Immature natural killer cell (primary cell): ENCODE measurements around the gene MMP15. TPM values are rescaled to one million over a fixed set of nuclear protein-coding genes. Genes with fewer than 3 reads are reported as not detected.

ENCODE experiments used
- DNase-seq, 3 donors: peaks; one replicate each; pipeline ENCODE4 v3.0.0; 2022; ENCODE audit warnings: mixed read lengths in 1 of 3
- H3K27ac Mint-ChIP-seq, 6 donors: one replicate each; pipeline ENCODE4 v1.8.0; 2020; ENCODE audit warnings: mixed read lengths in 6 of 6, mild to moderate bottlenecking in 5 of 6, inconsistent platforms in 4 of 6, moderate library complexity in 3 of 6
- H3K27me3 Mint-ChIP-seq, 3 donors: one replicate each; pipeline ENCODE4 v1.8.0; 2020 to 2021; ENCODE audit warnings: low read depth in 3 of 3, mild to moderate bottlenecking in 3 of 3, mixed read lengths in 3 of 3, moderate library complexity in 3 of 3, inconsistent platforms in 1 of 3
- H3K36me3 Mint-ChIP-seq, 3 donors: one replicate each; pipeline ENCODE4 v1.8.0; 2020; ENCODE audit warnings: mixed read lengths in 3 of 3, inconsistent platforms in 2 of 3, mild to moderate bottlenecking in 2 of 3
- H3K4me1 Mint-ChIP-seq, 2 donors: one replicate each; pipeline ENCODE4 v1.8.0; 2020; ENCODE audit warnings: inconsistent platforms in 2 of 2, mild to moderate bottlenecking in 2 of 2, mixed read lengths in 2 of 2, moderate library complexity in 1 of 2
- H3K4me3 Mint-ChIP-seq, 5 donors: one replicate each; pipeline ENCODE4 v1.8.0; 2020; ENCODE audit warnings: mild to moderate bottlenecking in 5 of 5, mixed read lengths in 5 of 5, inconsistent platforms in 3 of 5, moderate library complexity in 3 of 5
- H3K9me3 Mint-ChIP-seq, 6 donors: one replicate each; pipeline ENCODE4 v1.8.0; 2020; ENCODE audit warnings: mild to moderate bottlenecking in 6 of 6, mixed read lengths in 6 of 6, inconsistent platforms in 4 of 6, moderate library complexity in 3 of 6
- polyA plus RNA-seq, 3 donors: library from polyadenylated mRNA; unstranded; fragments of 300-500 nt; fragmentation: Illumina TruSeq; gene quantifications; one replicate each; pipeline ENCODE4 v1.2.3, GENCODE V29; 2021

Gene MMP15
- polyA plus RNA-seq, 3 donors from 2014 or later = 0.04 TPM; not detected in 2

DNA sequence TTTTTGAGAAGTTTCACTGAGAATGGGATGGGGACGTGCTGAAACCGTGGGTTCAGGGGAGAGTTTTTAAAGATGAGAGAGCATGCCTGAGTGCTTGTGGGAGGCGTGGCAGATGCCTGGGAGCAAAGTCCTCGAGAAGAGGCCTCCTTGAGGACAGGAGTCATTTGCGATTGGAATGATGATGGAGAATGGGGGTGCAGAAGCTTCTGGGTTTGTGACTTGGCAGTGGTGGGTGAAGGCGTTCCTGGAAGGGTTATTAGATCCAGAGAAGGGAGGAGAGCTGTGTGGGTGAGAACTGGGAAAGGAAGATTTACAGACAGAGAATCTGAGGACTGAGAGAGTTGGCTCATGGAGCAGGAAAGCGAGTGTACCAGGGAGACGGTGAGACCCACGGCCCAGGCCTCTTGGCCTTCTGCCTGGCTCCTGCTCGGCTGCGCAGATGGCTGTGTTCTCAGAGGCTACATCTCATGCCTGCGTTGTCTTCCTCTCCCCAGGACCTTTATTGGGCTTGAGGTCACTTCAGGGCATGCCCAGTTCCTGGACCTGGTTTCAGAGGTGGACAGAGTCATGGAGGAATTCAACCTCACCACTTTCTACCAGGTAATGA lies 8.6 kb upstream of the MMP15 start:
- Mint-ChIP-seq H3K36me3 (peaks cover 0 to 14% (median 7%) of the 10 kb centered on the region in 3 donors), H3K27me3 (peaks cover 0 to 1% (median 0%) of the 10 kb centered on the region in 3 donors), H3K9me3 (no peaks in the 10 kb centered on the region), H3K4me3 (no peak overlapping the region), H3K27ac (no peak overlapping the region), H3K4me1 (peaks cover 7 to 9% of the 10 kb centered on the region in 2 donors)
- no peak for DNase-seq

- H3K9me3 Mint-ChIP-seq = no peaks in the 10 kb centered on the region
- no peak for DNase-seq
- no peak overlapping the region for H3K27ac Mint-ChIP-seq
- H3K4me1 Mint-ChIP-seq = peaks cover 7 to 14% of the 10 kb centered on the region in 2 donors
- peaks cover 0 to 12% (median 7%) of the 10 kb centered on the region in 3 donors for H3K36me3 Mint-ChIP-seq
- peaks cover 0 to 3% (median 0%) of the 10 kb centered on the region in 3 donors for H3K27me3 Mint-ChIP-seq
- H3K4me3 Mint-ChIP-seq = no peak overlapping the region
These were observed 6.8 kb upstream of the MMP15 start for GRCh38 chr16:58018803-58019202.

- Mint-ChIP-seq H3K4me3 (no peak overlapping the region), H3K27ac (peak overlapping the region in 4 of 6 donors; percentile 31 to 70 (median 43))
- no peak for DNase-seq
These were observed 5.6 kb upstream of the MMP15 start for GRCh38 chr16:58019866-58020538.

DNA sequence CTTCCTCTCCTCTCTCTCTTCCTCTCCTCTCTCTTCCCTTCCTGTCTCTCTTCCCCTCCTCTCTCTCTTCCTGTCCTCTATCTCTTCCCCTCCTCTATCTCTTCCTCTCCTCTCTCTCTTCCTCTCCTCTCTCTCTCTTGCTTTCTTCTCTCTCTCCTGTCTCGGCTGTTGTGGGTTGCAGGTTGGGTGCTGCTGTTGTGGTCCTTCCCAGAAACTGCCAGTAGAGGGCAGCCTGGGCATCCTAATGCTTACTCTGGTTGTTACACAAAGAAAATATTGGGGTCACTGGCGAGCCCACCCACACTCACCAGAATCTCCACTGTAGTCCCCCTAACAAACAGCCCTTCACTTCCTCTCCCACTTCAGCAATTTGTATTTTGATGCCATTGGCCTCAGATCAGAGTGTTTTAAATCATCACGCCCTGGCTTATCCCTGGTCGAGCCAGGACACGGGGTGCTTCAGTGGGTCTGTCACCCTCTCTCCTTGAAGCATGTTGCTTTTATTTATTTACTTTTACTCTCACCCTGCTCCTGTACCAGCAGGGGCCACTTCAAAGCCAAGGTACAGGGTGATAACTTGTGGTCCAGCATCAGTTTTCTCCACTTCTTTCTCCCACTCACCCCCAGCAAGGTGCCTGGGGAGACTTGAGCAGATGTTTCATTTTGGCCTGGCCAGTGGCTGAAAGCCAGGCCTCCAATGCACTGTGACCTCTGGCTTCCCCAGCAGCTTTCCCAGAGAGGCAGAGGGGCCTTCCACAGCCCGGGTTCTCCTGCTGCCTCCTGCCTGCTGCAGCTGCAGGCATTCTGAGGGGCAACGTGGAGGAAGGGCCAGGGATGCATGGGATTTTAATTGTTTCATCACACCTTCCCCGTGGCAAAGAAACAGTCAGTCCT lies 4.7 kb upstream of the MMP15 start:
- Mint-ChIP-seq H3K36me3 (peaks cover 0 to 9% (median 7%) of the 10 kb centered on the region in 3 donors), H3K4me3 (no peak overlapping the region), H3K27ac (peak overlapping the region in 4 of 6 donors; percentile 31 to 70 (median 55)), H3K27me3 (peaks cover 0 to 8% (median 4%) of the 10 kb centered on the region in 3 donors), H3K4me1 (peaks cover 16 to 22% of the 10 kb centered on the region in 2 donors), H3K9me3 (no peaks in the 10 kb centered on the region)
- peak; percentile 50 to 58 (median 51) for DNase-seq

More at GRCh38 chr16:58019866-58020538, 5.6 kb upstream of the MMP15 start:
- Mint-ChIP-seq H3K9me3 (no peaks in the 10 kb centered on the region), H3K36me3 (peaks cover 0 to 9% (median 7%) of the 10 kb centered on the region in 3 donors), H3K4me1 (peaks cover 14 to 21% of the 10 kb centered on the region in 2 donors), H3K27me3 (peaks cover 0 to 7% (median 3%) of the 10 kb centered on the region in 3 donors)

- Mint-ChIP-seq H3K27me3 (peaks cover 0 to 8% (median 6%) of the 10 kb centered on the region in 3 donors), H3K4me3 (peak overlapping the region in 1 of 5 donors; percentile 11), H3K9me3 (no peaks in the 10 kb centered on the region), H3K4me1 (peaks cover 16 to 22% of the 10 kb centered on the region in 2 donors), H3K27ac (no peak overlapping the region), H3K36me3 (peaks cover 0 to 9% (median 7%) of the 10 kb centered on the region in 3 donors)
- no peak for DNase-seq
These were observed 3.6 kb upstream of the MMP15 start for GRCh38 chr16:58021661-58022551.

GRCh38 chr16:58022601-58023371 lies 2.8 kb upstream of the MMP15 start:
- no peak for DNase-seq
- Mint-ChIP-seq H3K4me1 (peaks cover 16 to 22% of the 10 kb centered on the region in 2 donors), H3K27me3 (peaks cover 0 to 8% (median 6%) of the 10 kb centered on the region in 3 donors), H3K4me3 (peak overlapping the region in 3 of 5 donors; percentile 11 to 61 (median 45)), H3K9me3 (no peaks in the 10 kb centered on the region), H3K36me3 (peaks cover 0 to 9% (median 7%) of the 10 kb centered on the region in 3 donors), H3K27ac (peak overlapping the region in 2 of 6 donors; percentile 20 to 30)

DNA sequence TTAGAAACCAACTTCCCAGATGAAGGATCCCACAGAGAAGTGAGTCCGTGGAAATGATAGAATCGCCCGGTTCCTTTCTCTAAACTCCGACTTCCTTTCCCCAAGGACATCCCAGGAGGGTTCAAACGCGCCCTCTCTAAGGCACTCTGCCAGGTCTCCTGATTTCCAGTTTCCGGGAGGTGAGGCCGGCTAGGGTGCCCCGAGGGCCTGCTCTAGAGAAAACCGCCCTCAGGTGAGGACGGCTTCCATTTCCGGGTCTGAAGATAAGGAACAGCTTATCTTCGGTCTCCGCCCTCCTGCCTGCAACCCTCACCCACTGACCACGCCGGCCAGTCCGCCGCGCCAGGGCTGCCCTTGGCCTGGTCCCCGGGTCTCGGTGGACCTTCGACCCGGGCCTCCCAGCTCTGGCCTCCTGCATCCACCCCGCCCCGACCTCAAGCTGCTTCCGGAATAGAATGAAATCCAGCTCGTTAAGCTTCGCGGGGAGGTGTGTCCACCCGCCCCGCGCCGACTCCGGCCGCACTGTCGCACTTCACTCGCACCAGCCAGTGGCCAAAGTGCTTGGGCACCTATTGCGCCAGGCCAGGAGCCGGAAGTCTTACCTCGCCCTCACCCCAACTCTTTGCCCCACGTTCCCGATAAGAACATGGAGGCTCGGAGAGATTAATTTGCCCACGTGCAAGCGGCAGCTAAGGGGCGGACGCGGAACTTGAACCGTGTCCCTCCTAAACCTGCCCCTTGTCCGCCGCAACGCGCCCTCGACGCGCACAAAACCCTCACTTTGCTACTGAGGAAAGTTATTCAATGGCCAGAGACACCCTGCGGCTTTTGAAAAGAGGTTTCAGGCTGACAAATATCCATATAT lies 836 bp upstream of the MMP15 start:
- peaks cover 16 to 20% of the 10 kb centered on the region in 2 donors for H3K4me1 Mint-ChIP-seq
- H3K27ac Mint-ChIP-seq = peak overlapping the region in 3 of 6 donors; percentile 67 to 72 (median 70)
- H3K27me3 Mint-ChIP-seq = peaks cover 0 to 13% (median 6%) of the 10 kb centered on the region in 3 donors
- H3K9me3 Mint-ChIP-seq = no peaks in the 10 kb centered on the region
- peaks cover 0 to 4% (median 0%) of the 10 kb centered on the region in 3 donors for H3K36me3 Mint-ChIP-seq
- peak overlapping the region; percentile 89 to 92 (median 91) for H3K4me3 Mint-ChIP-seq
- DNase-seq = peak in 1 of 3 donors; percentile 26

- Mint-ChIP-seq H3K4me3 (peak overlapping the region; percentile 47 to 67 (median 58)), H3K27me3 (peaks cover 0 to 12% (median 8%) of the 10 kb centered on the region in 3 donors), H3K9me3 (no peaks in the 10 kb centered on the region), H3K4me1 (peaks cover 9 to 15% of the 10 kb centered on the region in 2 donors), H3K36me3 (no peaks in the 10 kb centered on the region), H3K27ac (no peak overlapping the region)
- DNase-seq = peak in 1 of 3 donors; percentile 6
These were observed 668 bp downstream of the MMP15 start for GRCh38 chr16:58026139-58026704.

DNA sequence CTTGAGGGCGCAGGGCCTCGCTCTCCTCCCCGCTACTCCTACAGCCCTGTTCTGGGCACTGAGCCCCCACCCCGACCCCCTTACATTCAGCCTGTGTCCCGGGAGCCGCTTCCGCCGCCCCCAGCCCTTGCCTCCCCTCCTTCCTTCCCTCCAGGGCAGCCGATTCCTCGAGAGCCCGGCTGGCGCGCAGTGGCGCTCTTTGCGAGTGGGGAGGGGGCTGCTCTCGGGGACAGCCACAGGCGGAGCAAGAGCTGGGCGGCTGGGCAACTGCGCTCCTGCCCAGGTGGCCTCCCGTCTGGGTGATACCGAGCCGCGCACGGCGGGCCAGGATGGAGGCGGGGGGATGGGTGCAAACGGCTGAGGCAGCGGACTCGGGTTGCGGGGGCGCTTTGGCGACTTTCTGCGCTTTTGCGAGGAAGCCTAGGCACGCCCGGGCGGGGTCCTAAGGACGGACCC lies 1.2 kb downstream of the MMP15 start:
- DNase-seq = no peak
- Mint-ChIP-seq H3K36me3 (no peaks in the 10 kb centered on the region), H3K4me3 (peak overlapping the region; percentile 47 to 67 (median 58)), H3K9me3 (no peaks in the 10 kb centered on the region), H3K27me3 (peaks cover 0 to 12% (median 8%) of the 10 kb centered on the region in 3 donors), H3K27ac (no peak overlapping the region), H3K4me1 (peaks cover 9 to 15% of the 10 kb centered on the region in 2 donors)

GRCh38 chr16:58027161-58027915 lies 1.8 kb downstream of the MMP15 start:
- peaks cover 9 to 15% of the 10 kb centered on the region in 2 donors for H3K4me1 Mint-ChIP-seq
- peaks cover 0 to 12% (median 8%) of the 10 kb centered on the region in 3 donors for H3K27me3 Mint-ChIP-seq
- no peak overlapping the region for H3K27ac Mint-ChIP-seq
- no peaks in the 10 kb centered on the region for H3K36me3 Mint-ChIP-seq
- DNase-seq = no peak
- H3K9me3 Mint-ChIP-seq = no peaks in the 10 kb centered on the region
- peak overlapping the region in 1 of 5 donors; percentile 67 for H3K4me3 Mint-ChIP-seq
